GM04503 (cell line): Measurements from ENCODE around the gene LAMTOR1.
"Not testable (repeated sequence)": the region's sequence is repeated elsewhere in the genome, so short reads cannot be mapped to it uniquely, and the experiment has no call there.

Experiments used
- DNase-seq: peaks from one replicate; pipeline ENCODE4 v3.0.0-alpha.2; 2012; ENCODE audit warnings: low read depth

Gene LAMTOR1

DNA sequence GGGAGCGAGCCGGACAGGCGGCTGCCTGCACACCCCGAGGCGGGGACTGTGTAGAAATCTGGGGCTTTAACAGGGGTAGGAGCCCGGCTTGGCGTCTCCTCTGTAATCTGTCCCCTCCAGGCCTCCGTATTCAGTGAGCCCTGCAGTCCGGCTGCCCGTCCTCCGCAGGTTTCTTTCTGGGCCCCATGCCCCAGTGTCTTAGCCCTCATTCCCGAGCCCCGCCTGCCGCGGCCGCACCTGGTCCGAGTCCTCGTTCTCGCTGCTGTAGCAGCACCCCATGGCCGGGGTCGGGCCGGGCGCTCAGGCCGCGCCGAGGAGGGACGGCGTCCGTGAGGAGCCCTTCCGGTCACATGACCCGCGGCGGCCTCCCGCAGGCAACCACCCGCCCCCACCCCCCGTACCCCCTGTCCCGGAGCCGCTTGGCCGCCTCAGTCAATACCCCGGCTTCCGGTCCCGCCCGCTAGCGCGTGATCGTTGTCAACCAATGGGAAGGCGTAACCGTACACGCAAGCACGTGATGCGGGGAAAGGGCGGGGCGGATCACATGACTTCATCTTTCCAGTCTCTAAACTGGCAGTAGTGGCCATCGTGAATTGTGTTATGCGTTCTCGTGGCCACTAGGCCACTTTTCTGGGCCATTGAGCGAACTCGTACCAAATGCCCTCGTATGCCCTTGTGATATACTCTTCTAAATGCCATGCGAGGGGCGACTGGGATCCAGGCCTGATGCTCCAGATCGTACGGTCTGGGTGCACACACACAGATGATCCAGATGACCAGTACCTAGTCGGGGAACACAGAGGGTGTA lies at the start of gene LAMTOR1:
Gene LAMTOR1 (minus strand): TSS at position 352 of the 808 bp plus-strand sequence. CDS start 73 bp downstream, at position 279.
- peak; percentile 93 for DNase-seq

GRCh38 chr11:72150882-72151281 lies 47.8 kb upstream of the LAMTOR1 start:
- DNase-seq, result no peak

DNA sequence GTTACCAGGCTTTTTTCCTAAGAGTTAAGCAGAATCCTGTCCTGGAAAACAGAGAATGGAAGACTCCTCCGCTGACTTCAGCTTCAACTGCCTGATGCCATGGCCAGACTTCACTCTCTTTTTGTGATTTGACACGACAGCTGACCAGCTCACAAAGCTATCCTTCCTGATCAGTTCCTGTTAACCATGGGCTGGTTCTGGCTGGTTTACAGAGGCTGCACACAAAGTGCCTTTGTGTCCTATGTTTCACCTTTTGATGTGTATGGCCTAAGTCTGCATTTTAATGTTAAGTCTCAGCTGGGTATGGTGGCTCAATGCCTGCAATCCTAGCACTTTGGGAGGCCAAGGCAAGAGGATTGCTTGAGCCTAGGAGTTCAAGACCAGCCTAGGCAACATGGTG lies 43.5 kb upstream of the LAMTOR1 start:
- DNase-seq, result no peak

DNA sequence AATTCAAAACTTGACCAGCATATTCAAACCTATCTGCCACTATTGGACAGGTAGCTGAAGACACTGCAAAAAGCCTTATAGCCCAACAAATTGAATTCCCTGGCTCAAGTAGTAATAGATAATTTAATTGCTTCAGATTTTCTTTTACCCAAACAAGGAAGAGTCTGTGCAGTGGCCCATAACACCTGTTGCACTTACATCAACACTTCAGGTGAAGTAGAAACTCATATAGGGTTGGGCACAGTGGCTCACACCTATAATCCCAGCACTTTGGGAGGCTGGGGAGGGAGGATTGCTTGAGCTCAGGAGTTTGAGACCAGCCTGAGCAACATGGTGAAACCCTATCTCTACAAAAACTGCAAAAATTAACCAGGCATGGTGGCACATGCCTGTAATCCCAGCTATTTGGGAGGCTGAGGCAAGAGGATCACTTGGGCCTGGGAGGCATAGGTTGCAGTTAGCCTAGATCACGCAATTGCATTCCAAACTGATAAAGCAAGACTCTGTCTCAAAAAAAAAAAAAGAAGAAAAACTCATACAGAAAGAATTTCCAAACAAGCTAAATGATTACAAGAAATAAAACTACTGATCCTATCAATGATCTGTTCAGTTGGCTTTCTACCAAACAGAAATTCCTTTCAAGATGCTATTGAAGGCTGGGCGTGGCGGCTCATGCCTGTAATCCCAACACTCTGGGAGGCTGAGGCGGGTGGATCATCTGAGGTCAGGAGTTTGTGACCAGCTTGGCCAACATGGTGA lies 41.9 kb upstream of the LAMTOR1 start:
- peak; percentile 93 for DNase-seq

GRCh38 chr11:72142543-72142942 lies 39.4 kb upstream of the LAMTOR1 start:
- DNase-seq, result not testable (repeated sequence)

DNA sequence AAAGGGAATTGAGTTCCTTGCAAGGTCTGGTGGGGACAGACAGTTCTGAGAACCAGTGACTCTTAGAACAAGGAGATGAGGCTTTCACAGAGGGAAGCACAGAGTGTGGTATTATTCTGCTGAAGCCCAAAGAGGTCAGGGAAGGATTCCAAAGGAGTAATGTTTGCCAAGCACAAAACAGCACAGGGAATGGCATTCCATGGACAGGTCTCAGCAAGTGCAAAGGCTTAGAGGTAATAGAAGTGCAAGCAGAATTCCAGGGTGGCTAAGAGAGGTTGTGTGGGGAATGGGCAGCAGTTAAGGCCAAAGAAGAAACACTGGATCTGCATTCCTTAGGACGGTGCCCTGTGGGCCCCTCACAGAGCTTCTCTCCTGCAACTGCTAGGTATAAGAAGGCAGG lies 39.0 kb upstream of the LAMTOR1 start:
- not testable (repeated sequence) for DNase-seq

DNA sequence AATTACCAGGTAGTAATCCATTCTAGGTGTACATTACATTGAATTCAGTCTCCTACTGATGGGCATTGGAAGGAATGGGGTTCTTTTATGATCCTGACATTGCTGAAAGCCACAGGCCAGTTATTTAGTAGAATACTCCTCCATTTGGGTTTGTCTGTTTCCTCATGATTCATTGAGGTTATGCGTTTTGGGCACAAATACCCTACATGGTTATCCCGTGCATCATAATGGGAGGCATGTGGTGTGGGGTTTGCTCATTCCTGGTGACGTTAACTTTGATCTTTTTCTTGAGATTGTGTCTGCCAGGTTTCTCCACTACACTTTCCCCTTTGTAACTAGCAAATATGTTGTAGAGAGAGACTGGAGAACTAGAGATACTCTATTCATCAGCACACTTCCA lies 38.0 kb upstream of the LAMTOR1 start:
- peak; percentile 92 for DNase-seq

DNA sequence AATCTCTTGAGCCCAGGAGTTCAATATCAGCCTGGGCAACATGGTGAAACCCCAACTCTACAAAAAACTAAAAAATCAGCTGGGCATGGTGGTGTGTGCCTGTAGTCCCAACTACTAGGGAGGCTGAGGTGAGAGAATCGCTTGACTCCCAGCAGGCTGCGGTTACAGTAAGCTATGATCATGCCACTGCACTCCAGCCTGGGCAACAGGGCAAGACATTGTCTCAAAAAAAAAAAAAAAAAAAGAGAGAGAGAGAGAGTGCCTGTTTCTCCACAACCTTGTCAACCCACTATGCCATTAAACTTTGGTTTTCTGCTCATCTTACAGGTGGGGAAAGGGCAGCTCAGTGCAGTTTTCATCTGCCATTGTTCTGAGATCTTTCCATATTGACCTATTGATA lies 37.6 kb upstream of the LAMTOR1 start:
- DNase-seq, result no peak

DNA sequence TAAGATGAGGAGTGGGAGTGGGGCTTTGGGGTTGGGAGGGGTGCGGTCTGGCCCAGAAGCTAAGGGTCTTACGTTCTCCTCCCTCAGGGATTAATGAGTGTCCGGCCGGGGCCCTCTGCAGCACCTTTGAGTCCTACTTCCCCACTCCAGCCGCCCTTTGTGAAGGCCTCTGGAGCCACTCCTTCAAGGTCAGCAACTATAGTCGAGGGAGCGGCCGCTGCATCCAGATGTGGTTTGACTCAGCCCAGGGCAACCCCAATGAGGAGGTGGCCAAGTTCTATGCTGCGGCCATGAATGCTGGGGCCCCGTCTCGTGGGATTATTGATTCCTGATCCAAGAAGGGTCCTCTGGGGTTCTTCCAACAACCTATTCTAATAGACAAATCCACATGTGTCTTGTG lies 36.4 kb upstream of the LAMTOR1 start:
- no peak for DNase-seq

DNA sequence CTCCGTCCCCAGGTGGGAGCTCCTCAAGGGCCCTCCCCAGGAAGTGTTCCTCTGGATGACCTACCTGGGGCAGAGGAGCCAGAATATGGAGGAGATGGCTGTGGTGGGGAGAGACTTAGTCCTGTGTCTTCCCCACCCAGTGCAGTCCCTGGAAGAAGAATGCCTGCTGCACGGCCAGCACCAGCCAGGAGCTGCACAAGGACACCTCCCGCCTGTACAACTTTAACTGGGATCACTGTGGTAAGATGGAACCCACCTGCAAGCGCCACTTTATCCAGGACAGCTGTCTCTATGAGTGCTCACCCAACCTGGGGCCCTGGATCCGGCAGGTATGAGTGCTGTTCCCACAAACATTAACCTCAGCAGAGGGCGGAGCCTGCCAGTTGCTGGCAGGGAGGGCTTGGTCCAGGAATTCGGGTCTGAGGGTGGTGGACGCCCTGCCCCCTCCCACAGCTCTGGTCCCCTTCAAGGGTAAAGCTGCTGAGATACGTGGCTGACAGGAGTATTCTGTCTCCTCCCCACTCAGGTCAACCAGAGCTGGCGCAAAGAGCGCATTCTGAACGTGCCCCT lies 35.8 kb upstream of the LAMTOR1 start:
- no peak for DNase-seq

DNA sequence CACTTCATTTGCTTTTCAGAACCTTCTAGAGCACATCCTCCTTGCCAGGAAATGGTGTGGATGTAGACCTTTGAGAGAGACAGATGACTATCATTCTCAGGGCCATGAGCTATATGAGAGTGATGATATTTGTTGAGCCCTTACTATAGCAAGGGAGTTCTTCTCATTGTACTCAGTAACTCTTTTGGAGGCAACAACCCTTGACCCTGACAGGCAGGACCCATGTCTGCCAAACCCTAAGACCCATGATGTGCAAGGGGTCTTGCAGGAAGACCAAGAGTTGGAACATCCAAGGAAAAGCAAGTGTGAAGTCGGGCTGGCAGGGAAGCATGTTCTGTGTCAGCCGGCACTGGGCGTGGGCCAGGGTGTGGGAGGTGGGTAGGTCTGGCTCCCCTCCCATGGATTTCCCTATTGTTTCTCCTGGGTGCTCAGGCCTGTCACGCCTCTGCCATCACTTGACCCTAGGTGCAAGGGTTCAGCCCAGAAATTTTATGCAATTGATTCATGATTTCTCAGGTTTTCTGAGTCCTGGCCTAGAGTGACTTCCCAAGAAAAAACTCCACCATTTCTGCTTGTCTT lies 33.7 kb upstream of the LAMTOR1 start:
- DNase-seq, result no peak

- DNase-seq, result no peak
These were observed 33.0 kb upstream of the LAMTOR1 start for GRCh38 chr11:72135891-72136683.

DNA sequence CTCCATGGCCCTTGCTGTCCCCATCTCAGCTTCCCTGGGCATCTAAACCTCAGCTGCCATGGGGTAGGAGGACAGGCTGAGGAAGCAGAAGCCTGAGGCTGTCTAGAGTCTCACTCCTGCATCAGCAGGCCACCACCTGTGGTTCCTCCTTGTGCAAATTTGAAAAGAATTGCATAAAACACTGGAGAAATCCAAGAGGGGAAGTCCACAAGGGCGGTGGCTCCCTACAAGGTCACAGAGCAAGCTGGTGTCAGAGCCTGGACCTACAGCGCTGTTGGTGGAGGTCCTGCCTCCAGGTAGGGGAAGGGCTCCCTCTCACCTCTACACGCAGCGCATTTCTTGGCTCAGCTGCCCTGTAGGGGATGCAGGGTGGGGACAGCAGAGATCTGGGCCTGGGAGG lies 32.4 kb upstream of the LAMTOR1 start, which contains the start of gene FOLR3:
Gene FOLR3 (plus strand): TSS at position 253 of the 400 bp plus-strand sequence. CDS start 228 bp downstream, outside the sequence.
- not testable (repeated sequence) for DNase-seq

DNA sequence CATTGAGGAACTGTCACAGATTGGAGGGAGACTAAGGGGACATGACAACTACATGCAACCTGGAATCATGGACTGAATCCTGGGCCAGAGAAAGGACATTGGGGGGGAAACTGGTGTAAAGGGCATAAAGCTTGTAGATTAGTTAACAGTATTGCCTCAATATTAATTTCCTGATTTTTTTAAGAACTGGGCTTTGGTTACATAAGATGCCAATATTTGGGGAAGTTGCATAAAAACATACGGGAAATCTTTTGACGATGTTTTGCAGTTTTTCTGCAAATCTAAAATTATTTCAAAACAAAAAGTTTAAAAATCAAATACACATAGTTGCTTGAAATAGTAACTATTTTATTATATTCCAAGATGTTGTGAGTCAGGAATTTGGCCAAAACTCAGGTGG lies 29.5 kb upstream of the LAMTOR1 start:
- no peak for DNase-seq

- no peak for DNase-seq
These were observed 26.3 kb upstream of the LAMTOR1 start for GRCh38 chr11:72129381-72129780.

- no peak for DNase-seq
These were observed 24.8 kb upstream of the LAMTOR1 start for GRCh38 chr11:72127923-72128322.

DNA sequence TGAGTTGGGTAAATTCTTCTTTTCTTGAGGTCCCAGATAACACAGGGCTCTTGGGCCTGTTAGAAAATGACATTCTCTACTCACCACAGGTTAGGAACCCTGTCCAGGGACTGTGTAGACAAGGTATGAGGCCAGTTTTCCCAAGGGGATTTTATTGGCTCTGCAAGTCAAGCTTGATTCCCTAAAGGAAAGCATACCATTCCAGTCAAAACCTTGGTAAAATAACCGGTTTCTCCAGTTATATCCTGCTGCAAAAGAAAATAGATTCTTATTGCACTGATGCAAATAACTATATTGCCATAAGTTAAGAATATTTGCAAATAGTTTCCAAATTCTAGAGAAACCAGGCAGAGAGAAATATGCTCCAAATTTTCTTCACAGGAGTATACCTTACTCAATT lies 22.9 kb upstream of the LAMTOR1 start:
- no peak for DNase-seq

- DNase-seq, result no peak
These were observed 20.9 kb upstream of the LAMTOR1 start for GRCh38 chr11:72124046-72124445.

- DNase-seq, result no peak
These were observed 20.1 kb upstream of the LAMTOR1 start for GRCh38 chr11:72123117-72123653.

- DNase-seq, result no peak
These were observed 19.5 kb upstream of the LAMTOR1 start for GRCh38 chr11:72122607-72123006.

DNA sequence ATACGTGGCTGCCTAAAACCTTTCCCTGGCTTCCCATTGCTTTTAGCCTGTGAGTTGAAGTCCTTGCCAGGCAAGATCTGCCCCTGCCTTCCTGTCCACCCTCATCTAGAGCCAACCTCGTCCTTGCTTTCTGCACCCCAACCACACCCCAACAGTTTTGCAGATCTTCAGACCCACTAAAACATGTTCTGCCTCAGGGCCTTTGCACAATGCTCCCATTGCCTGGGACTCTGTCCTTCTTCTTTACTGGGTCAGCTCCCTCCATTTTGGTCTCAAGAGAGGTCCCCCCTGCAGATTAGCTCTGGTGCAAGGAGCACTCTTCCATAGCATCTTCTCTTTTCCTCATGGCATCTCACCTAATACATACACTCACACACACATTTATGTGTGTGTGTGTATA lies 17.8 kb upstream of the LAMTOR1 start:
- no peak for DNase-seq
